Gastrocnemius medialis (tissue), 4 donors: ENCODE data around the gene FGF1.

Experiments used
- CTCF ChIP-seq, 5 experiments: fragments of 450-650 bp in 3 of 5; fragments of 200-600 bp in 2 of 5; sonication (generic) in 2 of 5; IDR thresholded peaks in 4 of 5; conservative IDR thresholded peaks in 1 of 5; 1 replicate in 4 of 5; 2 replicates in 1 of 5; pipeline ENCODE4 v1.5.1; 2016 to 2019; ENCODE audit warnings: antibody characterized with exemption in 5 of 5, mild to moderate bottlenecking in 3 of 5, moderate library complexity in 3 of 5
- POLR2A ChIP-seq, 2 donors: fragments of 450-650 bp; IDR thresholded peaks; one replicate each; pipeline ENCODE4 v1.6.1; 2017; ENCODE audit warnings: antibody characterized with exemption in 2 of 2, mild to moderate bottlenecking in 2 of 2, moderate library complexity in 2 of 2

GRCh38 chr5:142602720-142603245, 83.1 kb downstream of the FGF1 start:
- TF ChIP-seq CTCF (IDR thresholded peaks at IDR 0.05 in 4 of 5, conservative IDR thresholded peaks at IDR 0.05 in 1 of 5) (no peak), POLR2A (IDR thresholded peaks at IDR 0.05) (no peak)
